Cardiac ventricle fibroblast (primary cell): Measurements from ENCODE around the gene OR5AP2. TPM values are rescaled to one million over a fixed set of nuclear protein-coding genes. Genes with fewer than 3 reads are reported as not detected.

Experiments used
- total RNA-seq: library from RNA; depleted of rRNA; stranded (reverse); fragments of >200 nt; gene quantifications from 2 replicates; pipeline ENCODE4 v1.2.3, GENCODE V29; 2015

Gene OR5AP2
- not detected in 2 replicates for total RNA-seq

DNA sequence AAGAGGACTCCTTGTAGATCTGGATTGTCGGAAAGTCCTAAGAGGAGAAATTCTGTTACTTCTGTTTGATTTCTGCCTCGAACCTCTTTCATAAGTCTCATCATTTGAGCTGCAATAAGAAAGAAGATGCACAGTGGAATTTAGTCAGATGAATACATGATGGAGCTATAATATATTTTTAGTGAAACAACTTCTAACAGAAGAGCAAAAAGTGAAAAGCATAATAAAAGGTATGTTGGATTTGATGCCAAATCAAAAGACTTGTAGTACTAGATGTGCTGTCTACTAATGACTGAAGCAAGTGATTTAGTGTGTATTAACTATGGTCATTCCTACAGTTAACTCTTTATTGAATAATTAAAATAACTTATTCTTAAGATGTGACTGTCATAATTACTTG is at the start of gene OR5AP2:
OR5AP2 (minus strand) TSS at position 101 of the 400 bp plus-strand sequence; CDS start at position 101, 0 bp downstream.

DNA sequence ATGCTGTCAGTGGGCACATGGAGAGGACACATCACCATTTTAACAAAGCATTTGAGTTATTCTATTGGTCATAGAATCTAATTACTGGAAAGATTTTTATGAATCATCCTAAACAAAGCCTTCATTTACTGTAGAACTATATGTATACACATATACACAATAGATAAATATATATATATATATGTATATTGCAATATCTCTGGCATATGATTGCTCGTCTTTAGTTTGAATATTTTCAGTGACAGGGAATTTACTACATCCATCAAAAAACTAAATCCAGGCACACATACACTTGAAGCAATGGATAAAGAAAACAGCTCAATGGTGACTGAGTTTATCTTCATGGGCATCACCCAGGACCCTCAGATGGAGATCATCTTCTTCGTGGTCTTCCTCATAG is 21.1 kb upstream of the OR5AP2 start, which contains the start of gene OR5AR1:
OR5AR1 (plus strand) TSS at position 301 of the 400 bp plus-strand sequence; CDS start at position 301, 0 bp downstream.

Other genes with a start within 250 kb of the OR5AP2 start
- gene OR5AL1, start 229.7 kb downstream of the OR5AP2 start, total RNA-seq, result not detected in 2 replicates
- not detected in 2 replicates for gene OR5M3, start 169.1 kb downstream of the OR5AP2 start, total RNA-seq
- not detected in 2 replicates for gene OR5M8, start 151.1 kb downstream of the OR5AP2 start, total RNA-seq
- gene OR5M11, start 99.2 kb downstream of the OR5AP2 start, total RNA-seq, result not detected in 2 replicates
- gene OR5M10, start 64.7 kb downstream of the OR5AP2 start, total RNA-seq, result not detected in 2 replicates
- not detected in 2 replicates for gene OR5M1, start 27.6 kb downstream of the OR5AP2 start, total RNA-seq
- gene OR5AR1, start 21.2 kb upstream of the OR5AP2 start, total RNA-seq, result not detected in 2 replicates
- not detected in 2 replicates for gene OR9G1, start 56.7 kb upstream of the OR5AP2 start, total RNA-seq
- not detected in 2 replicates for gene OR9G4, start 106.3 kb upstream of the OR5AP2 start, total RNA-seq